Ishikawa (cell line): Measurements from ENCODE around the gene SIAH2.
A peak's percentile ranks its signal among the peaks of the same experiment; 100 is the strongest.

Experiments
- CEBPB ChIP-seq: IDR thresholded peaks from 2 replicates; pipeline ENCODE4 v1.6.1; 2012
- CREB1 ChIP-seq: IDR thresholded peaks from 2 replicates; pipeline ENCODE4 v1.6.1; 2012; ENCODE audit warnings: low read depth
- EGR1 ChIP-seq: IDR thresholded peaks from 2 replicates; pipeline ENCODE4 v1.6.1; 2012
- EP300 ChIP-seq: IDR thresholded peaks from 2 replicates; pipeline ENCODE4 v1.6.1; 2012; ENCODE audit warnings: borderline replicate concordance
- NFIC ChIP-seq: IDR thresholded peaks from 2 replicates; pipeline ENCODE4 v1.6.1; 2012
- RAD21 ChIP-seq: IDR thresholded peaks from 2 replicates; pipeline ENCODE4 v1.6.1; 2012; ENCODE audit warnings: low read depth
- TAF1 ChIP-seq: IDR thresholded peaks from 2 replicates; pipeline ENCODE4 v1.6.1; 2012; ENCODE audit warnings: low read depth, mild to moderate bottlenecking
- TEAD4 ChIP-seq: IDR thresholded peaks from 2 replicates; pipeline ENCODE4 v1.6.1; 2012
- YY1 ChIP-seq: IDR thresholded peaks from 2 replicates; pipeline ENCODE4 v1.6.1; 2012; ENCODE audit warnings: low read depth
- ZBTB7A ChIP-seq: IDR thresholded peaks from 2 replicates; pipeline ENCODE4 v1.6.1; 2012; ENCODE audit warnings: low read depth
- TF ChIP-seq, protein P1 (sequence below): IDR thresholded peaks from 2 replicates; pipeline ENCODE4 v1.6.1; 2012; ENCODE audit warnings: low read depth, mild to moderate bottlenecking

DNA sequence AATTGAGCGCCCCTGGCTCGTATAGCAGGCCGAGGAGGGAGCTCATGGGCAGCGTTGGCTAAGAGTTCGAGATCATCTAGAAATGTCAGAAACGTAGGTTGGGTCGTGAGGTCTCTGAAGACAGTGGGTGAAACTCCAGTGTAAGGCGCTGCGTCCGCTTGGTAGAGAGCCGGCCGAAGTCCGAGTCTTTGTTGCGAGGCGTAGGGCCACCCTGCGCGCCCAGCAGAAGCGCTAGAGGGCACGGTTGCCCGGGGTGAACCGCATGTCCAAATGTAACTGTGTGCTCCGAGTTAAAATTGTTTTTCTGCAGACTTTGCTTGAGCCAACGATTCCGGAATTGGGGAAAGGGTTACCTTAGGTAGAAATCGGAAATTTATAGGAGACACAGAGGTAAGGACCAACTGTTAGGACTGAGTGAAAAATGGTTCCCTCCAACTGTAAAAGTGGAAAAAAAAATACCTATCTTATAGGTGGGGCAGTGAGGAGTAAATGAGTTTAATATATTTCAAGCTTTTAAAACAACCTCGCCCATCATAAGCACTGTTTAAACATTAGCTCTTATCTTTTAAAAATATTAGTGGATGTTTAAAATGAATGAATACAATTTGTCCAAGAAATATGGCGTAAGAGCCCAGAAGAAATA, 993 bp upstream of the SIAH2 start:
- TF ChIP-seq YY1 (no peak), EP300 (no peak), ZBTB7A (no peak), NFIC (no peak), CREB1 (peak; percentile 16; the same call in 1 of the 2 replicates), EGR1 (no peak), TAF1 (no peak), RAD21 (peak; percentile 39; the same call in 1 of the 2 replicates), TEAD4 (no peak), CEBPB (no peak)
- TF ChIP-seq, protein P1, sequence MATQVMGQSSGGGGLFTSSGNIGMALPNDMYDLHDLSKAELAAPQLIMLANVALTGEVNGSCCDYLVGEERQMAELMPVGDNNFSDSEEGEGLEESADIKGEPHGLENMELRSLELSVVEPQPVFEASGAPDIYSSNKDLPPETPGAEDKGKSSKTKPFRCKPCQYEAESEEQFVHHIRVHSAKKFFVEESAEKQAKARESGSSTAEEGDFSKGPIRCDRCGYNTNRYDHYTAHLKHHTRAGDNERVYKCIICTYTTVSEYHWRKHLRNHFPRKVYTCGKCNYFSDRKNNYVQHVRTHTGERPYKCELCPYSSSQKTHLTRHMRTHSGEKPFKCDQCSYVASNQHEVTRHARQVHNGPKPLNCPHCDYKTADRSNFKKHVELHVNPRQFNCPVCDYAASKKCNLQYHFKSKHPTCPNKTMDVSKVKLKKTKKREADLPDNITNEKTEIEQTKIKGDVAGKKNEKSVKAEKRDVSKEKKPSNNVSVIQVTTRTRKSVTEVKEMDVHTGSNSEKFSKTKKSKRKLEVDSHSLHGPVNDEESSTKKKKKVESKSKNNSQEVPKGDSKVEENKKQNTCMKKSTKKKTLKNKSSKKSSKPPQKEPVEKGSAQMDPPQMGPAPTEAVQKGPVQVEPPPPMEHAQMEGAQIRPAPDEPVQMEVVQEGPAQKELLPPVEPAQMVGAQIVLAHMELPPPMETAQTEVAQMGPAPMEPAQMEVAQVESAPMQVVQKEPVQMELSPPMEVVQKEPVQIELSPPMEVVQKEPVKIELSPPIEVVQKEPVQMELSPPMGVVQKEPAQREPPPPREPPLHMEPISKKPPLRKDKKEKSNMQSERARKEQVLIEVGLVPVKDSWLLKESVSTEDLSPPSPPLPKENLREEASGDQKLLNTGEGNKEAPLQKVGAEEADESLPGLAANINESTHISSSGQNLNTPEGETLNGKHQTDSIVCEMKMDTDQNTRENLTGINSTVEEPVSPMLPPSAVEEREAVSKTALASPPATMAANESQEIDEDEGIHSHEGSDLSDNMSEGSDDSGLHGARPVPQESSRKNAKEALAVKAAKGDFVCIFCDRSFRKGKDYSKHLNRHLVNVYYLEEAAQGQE = no peak
